Upper lobe of left lung (tissue), 4 donors: ENCODE data around the gene SMAD1.
"Not testable (repeated sequence)": the region's sequence is repeated elsewhere in the genome, so short reads cannot be mapped to it uniquely, and the experiment has no call there.

Experiments
- CTCF ChIP-seq, 6 experiments: fragments of 450-650 bp in 4 of 6; fragments of 200-600 bp in 2 of 6; sonication (generic) in 2 of 6; IDR thresholded peaks; one replicate each; pipeline ENCODE4 v1.5.1; 2016 to 2019; ENCODE audit warnings: antibody characterized with exemption in 6 of 6
- EP300 ChIP-seq, 4 donors: sonication (generic); formaldehyde crosslinking; IDR thresholded peaks; one replicate each; pipeline ENCODE4 v1.5.1; 2017; ENCODE audit warnings: antibody characterized with exemption in 4 of 4, control low read depth in 2 of 4
- POLR2A ChIP-seq, 4 donors: fragments of 450-650 bp; IDR thresholded peaks; one replicate each; pipeline ENCODE4 v1.5.1; 2016 to 2017; ENCODE audit warnings: antibody characterized with exemption in 4 of 4, mild to moderate bottlenecking in 2 of 4
- POLR2AphosphoS5 ChIP-seq, 2 donors: sonication (generic); formaldehyde crosslinking; IDR thresholded peaks; one replicate each; pipeline ENCODE4 v1.5.1; 2017; ENCODE audit warnings: antibody characterized with exemption in 2 of 2

- TF ChIP-seq CTCF, POLR2A, EP300, POLR2AphosphoS5 (IDR thresholded peaks at IDR 0.05): not testable (repeated sequence)
These were observed 107.7 kb downstream of the SMAD1 start for GRCh38 chr4:145589381-145589780.
